NCI-H510A (cell line): ENCODE results near the gene NCOR1.

Experiments
- DNase-seq: peaks from one replicate; lab custom pipeline; 2025; lab: John Stamatoyannopoulos, UW

Gene NCOR1

GRCh38 chr17:16027708-16028584 is 187.4 kb downstream of the NCOR1 start:
- DNase-seq, result no peak

GRCh38 chr17:16026895-16027294 is 188.4 kb downstream of the NCOR1 start:
- DNase-seq, result no peak

- no peak for DNase-seq
These were observed 190.1 kb downstream of the NCOR1 start for GRCh38 chr17:16025202-16025601.

- no peak for DNase-seq
These were observed 191.5 kb downstream of the NCOR1 start for GRCh38 chr17:16023881-16024280.

- no peak for DNase-seq
These were observed 196.0 kb downstream of the NCOR1 start for GRCh38 chr17:16019347-16019746.

GRCh38 chr17:16013943-16014407 is 201.4 kb downstream of the NCOR1 start:
- DNase-seq, result no peak

- DNase-seq, result no peak
These were observed 207.9 kb downstream of the NCOR1 start for GRCh38 chr17:16007439-16007838.

GRCh38 chr17:16005636-16006035 is 209.7 kb downstream of the NCOR1 start:
- no peak for DNase-seq

GRCh38 chr17:16003841-16004240 is 211.5 kb downstream of the NCOR1 start:
- DNase-seq, result no peak

- DNase-seq, result no peak
These were observed 212.6 kb downstream of the NCOR1 start for GRCh38 chr17:16002708-16003260.

GRCh38 chr17:16001226-16001897 is 214.0 kb downstream of the NCOR1 start:
- DNase-seq, result no peak

GRCh38 chr17:15999974-16000827 is 215.1 kb downstream of the NCOR1 start:
- peak; percentile 52 for DNase-seq

- peak; percentile 96 for DNase-seq
These were observed 216.0 kb downstream of the NCOR1 start, which contains the start of the genes TTC19 and ZSWIM7 for GRCh38 chr17:15999141-15999973. Gene TTC19, plus strand, starts transcription at chr17:15999824. Its CDS starts 25 bp downstream, at chr17:15999849. Gene ZSWIM7, minus strand, starts transcription at chr17:15999704. Its CDS starts 110 bp downstream, at chr17:15999594.

GRCh38 chr17:15998031-15998562 is 217.2 kb downstream of the NCOR1 start:
- DNase-seq, result no peak

- no peak for DNase-seq
These were observed 219.0 kb downstream of the NCOR1 start for GRCh38 chr17:15996322-15996721.

GRCh38 chr17:15981646-15982580 is 233.4 kb downstream of the NCOR1 start:
- DNase-seq, result no peak

- no peak for DNase-seq
These were observed 234.1 kb downstream of the NCOR1 start for GRCh38 chr17:15981208-15981607.
